Osteocyte (in vitro differentiated cells): ENCODE measurements around the gene SF3A1. TPM values are rescaled to one million over a fixed set of nuclear protein-coding genes. Genes with fewer than 3 reads are reported as not detected.
A peak's percentile ranks its signal among the peaks of the same experiment; 100 is the strongest.
"Not testable (repeated sequence)": the region's sequence is repeated elsewhere in the genome, so short reads cannot be mapped to it uniquely, and the experiment has no call there.

Experiments used
- DNase-seq: peaks from one replicate; pipeline ENCODE4 v3.0.0; 2021; ENCODE audit warnings: mixed read lengths; ENCODE audit not compliant: unreplicated experiment; ENCODE audit errors: extremely low spot score
- H3K27ac Mint-ChIP-seq: one replicate; pipeline ENCODE4 v1.8.0; 2021; ENCODE audit warnings: mild to moderate bottlenecking, mixed read lengths; ENCODE audit not compliant: unreplicated experiment
- H3K27me3 Mint-ChIP-seq: one replicate; pipeline ENCODE4 v1.8.0; 2021; ENCODE audit warnings: mixed read lengths; ENCODE audit not compliant: unreplicated experiment
- H3K36me3 Mint-ChIP-seq: one replicate; pipeline ENCODE4 v1.8.0; 2021; ENCODE audit warnings: mixed read lengths; ENCODE audit not compliant: unreplicated experiment
- H3K4me1 Mint-ChIP-seq: one replicate; pipeline ENCODE4 v1.8.0; 2021; ENCODE audit warnings: mixed read lengths; ENCODE audit not compliant: unreplicated experiment
- H3K4me3 Mint-ChIP-seq: one replicate; pipeline ENCODE4 v1.8.0; 2021; ENCODE audit warnings: mild to moderate bottlenecking, moderate library complexity, mixed read lengths; ENCODE audit not compliant: unreplicated experiment
- H3K9me3 Mint-ChIP-seq: one replicate; pipeline ENCODE4 v1.8.0; 2021; ENCODE audit warnings: mixed read lengths; ENCODE audit not compliant: unreplicated experiment
- long read RNA-seq: library from polyadenylated mRNA; unstranded; transcript quantifications from one replicate; pipeline ENCODE4 v2.0.0, GENCODE V29; 2021
- total RNA-seq: library from RNA; stranded (reverse); gene quantifications from 2 replicates; pipeline ENCODE4 v1.2.1, GENCODE V29; 2021
- TF ChIP-seq, protein P1 (sequence below): fragments of 200-600 bp; sonication (generic); IDR thresholded peaks from 2 replicates; pipeline ENCODE4 v1.5.0; 2021; ENCODE audit warnings: antibody characterized with exemption, mild to moderate bottlenecking, moderate library complexity

SF3A1 gene, protein sequence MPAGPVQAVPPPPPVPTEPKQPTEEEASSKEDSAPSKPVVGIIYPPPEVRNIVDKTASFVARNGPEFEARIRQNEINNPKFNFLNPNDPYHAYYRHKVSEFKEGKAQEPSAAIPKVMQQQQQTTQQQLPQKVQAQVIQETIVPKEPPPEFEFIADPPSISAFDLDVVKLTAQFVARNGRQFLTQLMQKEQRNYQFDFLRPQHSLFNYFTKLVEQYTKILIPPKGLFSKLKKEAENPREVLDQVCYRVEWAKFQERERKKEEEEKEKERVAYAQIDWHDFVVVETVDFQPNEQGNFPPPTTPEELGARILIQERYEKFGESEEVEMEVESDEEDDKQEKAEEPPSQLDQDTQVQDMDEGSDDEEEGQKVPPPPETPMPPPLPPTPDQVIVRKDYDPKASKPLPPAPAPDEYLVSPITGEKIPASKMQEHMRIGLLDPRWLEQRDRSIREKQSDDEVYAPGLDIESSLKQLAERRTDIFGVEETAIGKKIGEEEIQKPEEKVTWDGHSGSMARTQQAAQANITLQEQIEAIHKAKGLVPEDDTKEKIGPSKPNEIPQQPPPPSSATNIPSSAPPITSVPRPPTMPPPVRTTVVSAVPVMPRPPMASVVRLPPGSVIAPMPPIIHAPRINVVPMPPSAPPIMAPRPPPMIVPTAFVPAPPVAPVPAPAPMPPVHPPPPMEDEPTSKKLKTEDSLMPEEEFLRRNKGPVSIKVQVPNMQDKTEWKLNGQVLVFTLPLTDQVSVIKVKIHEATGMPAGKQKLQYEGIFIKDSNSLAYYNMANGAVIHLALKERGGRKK
- 170 and 187 TPM in 2 replicates for total RNA-seq
- long read RNA-seq, partial matches to known transcripts, result 6 of 7 reads
- long read RNA-seq, other reads (novel, unspliced or antisense), result 0 of 7 reads

DNA sequence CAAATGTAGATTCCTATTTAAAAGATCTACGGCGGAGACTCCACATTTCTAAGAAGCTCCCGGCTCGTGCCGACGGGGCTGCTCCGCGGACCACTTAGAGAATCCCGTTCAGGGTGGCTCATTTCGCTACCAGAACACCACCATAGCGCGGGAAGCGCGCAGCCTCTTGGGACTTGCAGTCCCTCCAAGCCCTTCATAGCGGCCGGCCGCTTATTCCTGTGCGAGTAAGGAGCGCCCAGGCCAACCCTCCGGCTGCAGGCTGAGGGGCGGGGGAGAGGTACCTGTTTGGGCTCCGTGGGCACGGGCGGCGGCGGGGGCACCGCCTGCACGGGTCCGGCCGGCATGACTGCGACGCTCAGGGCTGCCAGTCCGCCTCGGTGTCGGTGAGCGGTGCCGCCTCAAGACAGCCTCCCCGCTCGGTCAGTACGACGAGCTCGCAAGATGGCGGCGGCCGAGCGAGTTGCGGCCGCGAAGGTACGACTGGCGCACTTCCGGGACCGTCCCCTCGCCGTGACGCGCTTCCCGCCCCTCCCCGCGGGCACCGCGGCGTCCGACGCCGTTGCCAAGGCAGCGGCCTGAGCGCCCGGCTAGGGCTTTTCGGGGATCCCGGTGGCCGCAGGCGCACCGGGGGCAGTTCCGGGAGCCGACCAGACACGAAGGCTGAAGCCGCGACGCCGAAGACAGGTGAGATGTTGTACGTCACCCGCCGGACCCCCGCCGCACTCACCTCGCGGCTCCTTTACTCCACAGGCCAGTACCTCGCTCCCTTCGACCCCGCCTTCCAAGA is at the start of gene SF3A1, which contains the start of gene CCDC157:
Gene SF3A1 (minus strand): TSS at position 446 of the 787 bp plus-strand sequence. CDS start 102 bp downstream, at position 344.
Gene CCDC157 (plus strand): TSS at position 559 of the 787 bp plus-strand sequence. CDS start 8,994 bp downstream, outside the sequence.
- TF ChIP-seq, protein P1, sequence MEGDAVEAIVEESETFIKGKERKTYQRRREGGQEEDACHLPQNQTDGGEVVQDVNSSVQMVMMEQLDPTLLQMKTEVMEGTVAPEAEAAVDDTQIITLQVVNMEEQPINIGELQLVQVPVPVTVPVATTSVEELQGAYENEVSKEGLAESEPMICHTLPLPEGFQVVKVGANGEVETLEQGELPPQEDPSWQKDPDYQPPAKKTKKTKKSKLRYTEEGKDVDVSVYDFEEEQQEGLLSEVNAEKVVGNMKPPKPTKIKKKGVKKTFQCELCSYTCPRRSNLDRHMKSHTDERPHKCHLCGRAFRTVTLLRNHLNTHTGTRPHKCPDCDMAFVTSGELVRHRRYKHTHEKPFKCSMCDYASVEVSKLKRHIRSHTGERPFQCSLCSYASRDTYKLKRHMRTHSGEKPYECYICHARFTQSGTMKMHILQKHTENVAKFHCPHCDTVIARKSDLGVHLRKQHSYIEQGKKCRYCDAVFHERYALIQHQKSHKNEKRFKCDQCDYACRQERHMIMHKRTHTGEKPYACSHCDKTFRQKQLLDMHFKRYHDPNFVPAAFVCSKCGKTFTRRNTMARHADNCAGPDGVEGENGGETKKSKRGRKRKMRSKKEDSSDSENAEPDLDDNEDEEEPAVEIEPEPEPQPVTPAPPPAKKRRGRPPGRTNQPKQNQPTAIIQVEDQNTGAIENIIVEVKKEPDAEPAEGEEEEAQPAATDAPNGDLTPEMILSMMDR, result no peak
- peaks cover 29% of the 10 kb centered on the region for H3K4me1 Mint-ChIP-seq
- H3K27ac Mint-ChIP-seq, result peak within 1 kb of the TSS; percentile 89
- peak; percentile 94 for DNase-seq
- H3K36me3 Mint-ChIP-seq, result peaks cover 12% of the 10 kb centered on the region
- H3K9me3 Mint-ChIP-seq, result no peaks in the 10 kb centered on the region
- no peaks in the 10 kb centered on the region for H3K27me3 Mint-ChIP-seq
- H3K4me3 Mint-ChIP-seq, result peak within 1 kb of the TSS; percentile 95

DNA sequence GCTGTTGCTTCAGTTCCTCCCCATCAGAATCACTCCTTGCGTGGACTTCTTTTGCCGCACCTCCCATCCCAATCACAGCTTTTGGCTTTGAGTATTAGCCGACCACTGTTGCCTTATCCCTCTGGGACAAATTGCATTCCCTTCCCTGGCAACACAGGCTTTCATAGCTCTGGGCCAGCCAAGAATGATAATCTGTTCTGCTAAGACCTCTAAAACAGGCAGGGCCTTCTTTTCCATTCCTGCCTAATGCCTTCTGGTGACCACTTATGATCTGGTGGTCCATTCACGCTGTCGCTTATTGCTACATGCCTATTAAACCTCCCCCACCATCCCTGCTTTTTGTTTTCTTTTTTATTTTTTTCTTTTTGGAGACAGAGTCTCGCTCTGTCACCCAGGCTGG is 49.7 kb upstream of the SF3A1 start:
- Mint-ChIP-seq H3K27ac (no peak overlapping the region), H3K36me3 (peaks cover 26% of the 10 kb centered on the region), H3K27me3 (no peaks in the 10 kb centered on the region), H3K9me3 (no peaks in the 10 kb centered on the region), H3K4me1 (peaks cover 22% of the 10 kb centered on the region), H3K4me3 (no peak overlapping the region)
- TF ChIP-seq, protein P1, result no peak
- no peak for DNase-seq

DNA sequence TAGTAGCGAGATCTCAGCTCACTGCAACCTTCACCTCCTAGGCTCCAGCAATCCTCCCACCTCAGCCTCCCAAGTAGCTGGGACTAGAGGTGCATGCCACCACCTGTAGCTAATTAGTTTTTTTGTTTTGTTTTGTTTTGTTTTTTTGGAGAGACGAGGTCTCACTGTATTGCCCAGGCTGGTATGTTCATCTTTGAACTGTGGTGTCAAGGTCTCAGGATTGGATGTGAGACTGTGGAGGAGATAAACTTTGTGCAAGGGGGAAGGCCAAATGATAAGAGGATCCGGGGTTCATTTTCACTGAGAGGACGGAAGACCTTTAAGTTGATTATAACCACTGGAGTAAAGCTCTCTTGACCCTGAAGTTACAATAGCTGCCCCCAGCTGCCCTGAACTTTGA is 49.0 kb upstream of the SF3A1 start:
- H3K4me3 Mint-ChIP-seq, result no peak overlapping the region
- TF ChIP-seq, protein P1, result no peak
- H3K27me3 Mint-ChIP-seq, result no peaks in the 10 kb centered on the region
- H3K27ac Mint-ChIP-seq, result no peak overlapping the region
- H3K9me3 Mint-ChIP-seq, result no peaks in the 10 kb centered on the region
- no peak for DNase-seq
- H3K4me1 Mint-ChIP-seq, result peaks cover 22% of the 10 kb centered on the region
- H3K36me3 Mint-ChIP-seq, result peaks cover 24% of the 10 kb centered on the region

DNA sequence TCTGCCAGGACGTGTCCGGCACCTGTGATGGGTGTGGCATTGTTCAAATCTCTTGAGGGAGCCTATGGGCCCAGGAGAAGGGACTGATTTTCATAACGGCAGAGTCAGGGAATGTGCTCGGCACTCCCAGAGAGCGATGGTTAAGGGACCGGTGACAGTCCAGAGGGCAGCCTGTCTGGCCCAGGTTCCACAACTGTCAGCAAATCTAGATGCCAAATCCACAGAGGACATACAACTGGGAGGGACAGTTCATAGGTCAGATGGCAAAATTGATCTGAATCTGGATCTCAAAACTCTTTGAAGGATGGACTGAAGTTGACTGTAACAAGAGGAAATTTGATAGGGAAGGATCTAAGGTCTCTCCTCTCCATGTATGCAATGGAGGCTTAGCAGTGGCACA is 47.6 kb upstream of the SF3A1 start:
- TF ChIP-seq, protein P1, result no peak
- peaks cover 21% of the 10 kb centered on the region for H3K36me3 Mint-ChIP-seq
- no peak for DNase-seq
- H3K4me1 Mint-ChIP-seq, result peaks cover 20% of the 10 kb centered on the region
- H3K9me3 Mint-ChIP-seq, result no peaks in the 10 kb centered on the region
- no peak overlapping the region for H3K4me3 Mint-ChIP-seq
- H3K27ac Mint-ChIP-seq, result no peak overlapping the region
- H3K27me3 Mint-ChIP-seq, result no peaks in the 10 kb centered on the region

DNA sequence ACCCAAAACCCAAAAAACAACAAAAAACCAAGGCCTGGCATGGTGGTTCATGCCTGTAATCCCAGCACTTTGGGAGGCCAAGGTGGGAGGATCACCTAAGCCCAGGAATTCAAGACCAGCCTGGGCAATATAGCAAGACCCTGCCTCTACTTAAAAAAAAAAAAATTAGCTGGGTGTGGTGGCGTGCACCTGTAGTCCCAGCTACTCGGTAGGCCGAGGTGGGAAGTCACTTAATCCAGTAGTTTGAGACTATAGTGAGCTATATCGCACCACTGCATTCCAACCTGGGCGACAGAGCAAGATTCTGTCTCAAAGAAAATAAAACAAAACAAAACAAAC is 46.0 kb upstream of the SF3A1 start:
- H3K9me3 Mint-ChIP-seq, DNase-seq, H3K4me3 Mint-ChIP-seq, H3K27ac Mint-ChIP-seq, H3K27me3 Mint-ChIP-seq: not testable (repeated sequence)
- peaks cover 23% of the 10 kb centered on the region for H3K4me1 Mint-ChIP-seq
- H3K36me3 Mint-ChIP-seq, result peaks cover 19% of the 10 kb centered on the region
